Measurements from ENCODE around the gene UFC1. TPM values are rescaled to one million over a fixed set of nuclear protein-coding genes. Genes with fewer than 3 reads are reported as not detected.

Gene UFC1
- total and polyA plus RNA-seq, 2 experiments from 2014 or later: 86.2 to 89.6 TPM

- TF ChIP-seq EZH2 (IDR thresholded peaks at IDR 0.05; ENCODE audit: insufficient read depth, poor library complexity, severe bottlenecking) (no peak), EZH2phosphoT487 (IDR thresholded peaks at IDR 0.05; ENCODE audit: insufficient read depth, low read depth) (no peak)
- no peaks in the 10 kb centered on the region for H3K36me3 ChIP-seq (ENCODE audit: low read depth)
- WGBS, 2 experiments (ENCODE audit: low coverage in 1 of 2, low lambda C conversion rate in 2 of 2, missing lambda C conversion rate in 2 of 2): 5 to 15% methylated on average over 2 of the region's 2 CpGs
- H3K79me2 ChIP-seq (ENCODE audit: insufficient read depth): no peaks in the 10 kb centered on the region
- H3K4me1 ChIP-seq (ENCODE audit: insufficient read depth): peaks cover 43% of the 10 kb centered on the region
- H3K4me2 ChIP-seq (ENCODE audit: unreplicated experiment): peak overlapping the region; percentile 11
- no peak overlapping the region for H3K9ac ChIP-seq
- H3K27ac ChIP-seq: peak overlapping the region; percentile 49
- H2AFZ ChIP-seq: peak overlapping the region; percentile 54
- H3K9me3 ChIP-seq (ENCODE audit: low read depth): no peaks in the 10 kb centered on the region
- H4K20me1 ChIP-seq (ENCODE audit: insufficient read depth): no peaks in the 10 kb centered on the region
- no peaks in the 10 kb centered on the region for H3K9me2 ChIP-seq (ENCODE audit: insufficient read depth)
- no peak for DNase-seq
- peaks cover 37% of the 10 kb centered on the region for H3F3A ChIP-seq (ENCODE audit: insufficient read depth)
- H3K4me3 ChIP-seq: no peak overlapping the region
- in situ Hi-C loops (cut with MboI): no loop called here
- no peaks in the 10 kb centered on the region for H3K27me3 ChIP-seq (replicated peaks; ENCODE audit: insufficient read depth)
Measured at GRCh38 chr1:161185732-161186311, 32.0 kb downstream of the UFC1 start.

GRCh38 chr1:161187311-161187710, 33.5 kb downstream of the UFC1 start:
- no peak for DNase-seq
- Histone ChIP-seq H3F3A (ENCODE audit: insufficient read depth) (peaks cover 37% of the 10 kb centered on the region), H3K4me1 (ENCODE audit: insufficient read depth) (peaks cover 36% of the 10 kb centered on the region), H3K4me3 (no peak overlapping the region), H4K20me1 (ENCODE audit: insufficient read depth) (no peaks in the 10 kb centered on the region), H3K4me2 (ENCODE audit: unreplicated experiment) (no peak overlapping the region), H3K36me3 (ENCODE audit: low read depth) (peaks cover 5% of the 10 kb centered on the region; the same call in 1 of the 2 replicates), H3K27me3 (replicated peaks; ENCODE audit: insufficient read depth) (no peaks in the 10 kb centered on the region), H3K27ac (no peak overlapping the region), H3K79me2 (ENCODE audit: insufficient read depth) (no peaks in the 10 kb centered on the region), H2AFZ (no peak overlapping the region), H3K9me3 (ENCODE audit: low read depth) (no peaks in the 10 kb centered on the region), H3K9me2 (ENCODE audit: insufficient read depth) (no peaks in the 10 kb centered on the region), H3K9ac (no peak overlapping the region)
- in situ Hi-C loops (cut with MboI): no loop called here
- no peak for TF ChIP-seq EZH2phosphoT487 (IDR thresholded peaks at IDR 0.05; ENCODE audit: insufficient read depth, low read depth)
- no peak for TF ChIP-seq EZH2 (IDR thresholded peaks at IDR 0.05; ENCODE audit: insufficient read depth, poor library complexity, severe bottlenecking)
- WGBS, 2 experiments (ENCODE audit: low coverage in 1 of 2, low lambda C conversion rate in 2 of 2, missing lambda C conversion rate in 2 of 2): 85% methylated on average over 3 of the region's 3 CpGs

GRCh38 chr1:161188381-161188780, 34.6 kb downstream of the UFC1 start:
- Histone ChIP-seq H3F3A (ENCODE audit: insufficient read depth) (peaks cover 29% of the 10 kb centered on the region), H3K79me2 (ENCODE audit: insufficient read depth) (no peaks in the 10 kb centered on the region), H2AFZ (no peak overlapping the region), H4K20me1 (ENCODE audit: insufficient read depth) (no peaks in the 10 kb centered on the region), H3K9me3 (ENCODE audit: low read depth) (no peaks in the 10 kb centered on the region), H3K4me3 (no peak overlapping the region), H3K9ac (peak overlapping the region; percentile 45), H3K27ac (peak overlapping the region; percentile 95), H3K36me3 (ENCODE audit: low read depth) (peaks cover 6% of the 10 kb centered on the region; the same call in 1 of the 2 replicates), H3K4me2 (ENCODE audit: unreplicated experiment) (no peak overlapping the region), H3K9me2 (ENCODE audit: insufficient read depth) (no peaks in the 10 kb centered on the region), H3K27me3 (replicated peaks; ENCODE audit: insufficient read depth) (no peaks in the 10 kb centered on the region), H3K4me1 (ENCODE audit: insufficient read depth) (peaks cover 28% of the 10 kb centered on the region)
- in situ Hi-C loops (cut with MboI): no loop called here
- TF ChIP-seq EZH2phosphoT487 (IDR thresholded peaks at IDR 0.05; ENCODE audit: insufficient read depth, low read depth) (no peak), EZH2 (IDR thresholded peaks at IDR 0.05; ENCODE audit: insufficient read depth, poor library complexity, severe bottlenecking) (no peak)
- DNase-seq: no peak
- 67 to 73% methylated on average over 6 of the region's 6 CpGs for WGBS, 2 experiments (ENCODE audit: low coverage in 1 of 2, low lambda C conversion rate in 2 of 2, missing lambda C conversion rate in 2 of 2)

DNA sequence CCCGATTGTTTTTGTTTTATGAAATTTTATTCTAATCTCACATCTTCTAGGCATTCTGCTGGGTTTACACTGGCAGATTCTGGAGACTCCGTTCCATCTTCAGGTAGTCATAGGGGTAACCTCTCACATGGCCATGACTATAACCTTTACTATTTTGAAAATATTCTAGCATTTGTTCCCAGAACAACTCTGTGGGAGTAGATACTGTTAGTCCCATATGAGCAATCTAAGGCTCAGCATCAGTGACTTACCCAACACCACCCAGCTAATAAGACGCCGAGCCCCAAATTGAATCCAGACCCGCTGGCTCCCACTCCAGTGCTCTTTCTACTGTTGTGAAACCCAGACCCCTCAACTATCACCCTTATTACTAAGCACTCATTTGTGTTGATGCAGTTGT, 35.3 kb downstream of the UFC1 start:
- H3K27ac ChIP-seq: peak overlapping the region; percentile 95
- no peaks in the 10 kb centered on the region for H3K9me3 ChIP-seq (ENCODE audit: low read depth)
- in situ Hi-C loops (cut with MboI): no loop called here
- no peaks in the 10 kb centered on the region for H3K79me2 ChIP-seq (ENCODE audit: insufficient read depth)
- H3K27me3 ChIP-seq (replicated peaks; ENCODE audit: insufficient read depth): no peaks in the 10 kb centered on the region
- no peak overlapping the region for H2AFZ ChIP-seq
- H3K4me3 ChIP-seq: peak overlapping the region; percentile 28; the same call in 1 of the 2 replicates
- no peaks in the 10 kb centered on the region for H3K9me2 ChIP-seq (ENCODE audit: insufficient read depth)
- peaks cover 6% of the 10 kb centered on the region; the same call in 1 of the 2 replicates for H3K36me3 ChIP-seq (ENCODE audit: low read depth)
- no peaks in the 10 kb centered on the region for H4K20me1 ChIP-seq (ENCODE audit: insufficient read depth)
- TF ChIP-seq EZH2phosphoT487 (IDR thresholded peaks at IDR 0.05; ENCODE audit: insufficient read depth, low read depth) (no peak), EZH2 (IDR thresholded peaks at IDR 0.05; ENCODE audit: insufficient read depth, poor library complexity, severe bottlenecking) (no peak)
- WGBS, 2 experiments (ENCODE audit: low coverage in 1 of 2, low lambda C conversion rate in 2 of 2, missing lambda C conversion rate in 2 of 2): 6 to 11% methylated on average over 5 of the region's 5 CpGs
- H3K4me1 ChIP-seq (ENCODE audit: insufficient read depth): peaks cover 28% of the 10 kb centered on the region
- peak; percentile 96 for DNase-seq
- H3F3A ChIP-seq (ENCODE audit: insufficient read depth): peaks cover 29% of the 10 kb centered on the region
- peak overlapping the region; percentile 72 for H3K9ac ChIP-seq
- peak overlapping the region; percentile 48 for H3K4me2 ChIP-seq (ENCODE audit: unreplicated experiment)
